HG03060 (cell line): ENCODE results near the gene RPL15.
A peak's percentile ranks its signal among the peaks of the same experiment; 100 is the strongest.

Experiments used
- ATAC-seq: cut with Tn5 transposase; IDR thresholded peaks from one replicate; pipeline ENCODE4 v1.9.1; 2021; ENCODE audit warnings: low read depth, moderate number of reproducible peaks; ENCODE audit not compliant: unreplicated experiment

The RPL15 gene

GRCh38 chr3:23926246-23926645 is 9.3 kb downstream of the RPL15 start:
- ATAC-seq: no peak

GRCh38 chr3:23926736-23927135 is 9.8 kb downstream of the RPL15 start:
- no peak for ATAC-seq

- no peak for ATAC-seq
These were observed 11.6 kb downstream of the RPL15 start for GRCh38 chr3:23928524-23928923.

- no peak for ATAC-seq
These were observed 14.7 kb downstream of the RPL15 start for GRCh38 chr3:23931597-23931996.

- no peak for ATAC-seq
These were observed 15.6 kb downstream of the RPL15 start for GRCh38 chr3:23932571-23932970.

- ATAC-seq: no peak
These were observed 17.3 kb downstream of the RPL15 start for GRCh38 chr3:23934253-23934652.

GRCh38 chr3:23937296-23937695 is 20.4 kb downstream of the RPL15 start:
- no peak for ATAC-seq

- ATAC-seq: no peak
These were observed 21.8 kb downstream of the RPL15 start for GRCh38 chr3:23938688-23939087.

- ATAC-seq: no peak
These were observed 23.8 kb downstream of the RPL15 start for GRCh38 chr3:23940775-23941174.

- no peak for ATAC-seq
These were observed 24.5 kb downstream of the RPL15 start for GRCh38 chr3:23941440-23941839.

- ATAC-seq: no peak
These were observed 25.6 kb downstream of the RPL15 start for GRCh38 chr3:23942546-23942945.

GRCh38 chr3:23944007-23944783 is 27.3 kb downstream of the RPL15 start:
- no peak for ATAC-seq

- ATAC-seq: peak; percentile 7
These were observed 28.1 kb downstream of the RPL15 start, which contains the start of gene NR1D2 for GRCh38 chr3:23944861-23945662. Gene NR1D2, plus strand, starts transcription at chr3:23945286. Its CDS starts 293 bp downstream, at chr3:23945579.

GRCh38 chr3:23945663-23945912 is 28.7 kb downstream of the RPL15 start:
- no peak for ATAC-seq

- peak; percentile 59 for ATAC-seq
These were observed 29.2 kb downstream of the RPL15 start for GRCh38 chr3:23945913-23946687.

GRCh38 chr3:23948761-23949160 is 31.8 kb downstream of the RPL15 start:
- no peak for ATAC-seq

- ATAC-seq: no peak
These were observed 32.9 kb downstream of the RPL15 start for GRCh38 chr3:23949784-23950183.

- ATAC-seq: peak; percentile 22
These were observed 33.4 kb downstream of the RPL15 start for GRCh38 chr3:23950293-23950692.

- ATAC-seq: peak; percentile 71
These were observed 35.7 kb downstream of the RPL15 start for GRCh38 chr3:23952646-23953045.

- ATAC-seq: no peak
These were observed 36.6 kb downstream of the RPL15 start for GRCh38 chr3:23953523-23953922.

GRCh38 chr3:23954144-23954543 is 37.2 kb downstream of the RPL15 start:
- ATAC-seq: no peak
